Thymus (tissue), 11 donors: ENCODE measurements around the gene DUSP16. TPM values are rescaled to one million over a fixed set of nuclear protein-coding genes. Genes with fewer than 3 reads are reported as not detected.

Experiments
- DNase-seq, 9 donors: peaks; one replicate each; pipeline ENCODE4 v3.0.0-alpha.2; 2013; ENCODE audit warnings: low spot score in 9 of 9, low read depth in 6 of 9, missing footprints in 1 of 9
- H3K27ac ChIP-seq, 2 donors: one replicate each; pipeline ENCODE4 v1.5.1; 2013; ENCODE audit warnings: control low read depth in 1 of 2, low read depth in 1 of 2, low read length in 1 of 2, mild to moderate bottlenecking in 1 of 2, moderate library complexity in 1 of 2
- H3K27me3 ChIP-seq, 2 donors: one replicate each; pipeline ENCODE4 v1.5.1; 2013; ENCODE audit warnings: low read length in 1 of 2; ENCODE audit not compliant: control insufficient read depth in 2 of 2, insufficient read depth in 1 of 2
- H3K36me3 ChIP-seq, 2 donors: one replicate each; pipeline ENCODE4 v1.5.1; 2013; ENCODE audit warnings: low read length in 1 of 2, mild to moderate bottlenecking in 1 of 2, moderate library complexity in 1 of 2; ENCODE audit not compliant: control insufficient read depth in 2 of 2, insufficient read depth in 2 of 2
- H3K4me1 ChIP-seq, 2 donors: one replicate each; pipeline ENCODE4 v1.5.1; 2013; ENCODE audit warnings: low read length in 2 of 2; ENCODE audit not compliant: control insufficient read depth in 2 of 2, insufficient read depth in 2 of 2
- H3K4me3 ChIP-seq, 2 donors: one replicate each; pipeline ENCODE4 v1.5.1; 2013; ENCODE audit warnings: low read length in 2 of 2, control low read depth in 1 of 2, mild to moderate bottlenecking in 1 of 2
- H3K9me3 ChIP-seq, 2 donors: one replicate each; pipeline ENCODE4 v1.5.1; 2013; ENCODE audit warnings: low read length in 1 of 2, mild to moderate bottlenecking in 1 of 2; ENCODE audit not compliant: control insufficient read depth in 2 of 2, insufficient read depth in 1 of 2
- WGBS: extraction: QIAGEN DNeasy Blood & Tissue Kit; methylation state at CpG from one replicate; pipeline ENCODE4 v1.1.7; 2013; 5-methylcytosine and 5-hydroxymethylcytosine counted together
- polyA plus RNA-seq: library from polyadenylated mRNA; stranded (reverse); fragments of 200-250 nt; gene quantifications from one replicate; pipeline ENCODE4 v1.2.3, GENCODE V29; 2013
- total RNA-seq: library from RNA; stranded (reverse); fragments of 120-200 nt; gene quantifications from one replicate; pipeline ENCODE4 v1.2.4, GENCODE V29; 2013
- donor health status: healthy.

DUSP16 gene
- total and polyA plus RNA-seq, 2 donors: 18.2 to 19.1 TPM

- H3K9me3 ChIP-seq: peaks cover 0 to 9% of the 10 kb centered on the region in 2 donors
- peaks cover 3 to 8% of the 10 kb centered on the region in 2 donors for H3K36me3 ChIP-seq
- H3K4me3 ChIP-seq: peak overlapping the region; percentile 1 to 7
- WGBS: 19% methylated on average over 14 of the region's 14 CpGs
- H3K27me3 ChIP-seq: no peaks in the 10 kb centered on the region
- H3K27ac ChIP-seq: peak overlapping the region; percentile 77 to 99
- peaks cover 44 to 69% of the 10 kb centered on the region in 2 donors for H3K4me1 ChIP-seq
- DNase-seq: peak in 8 of 9 donors; percentile 50 to 89 (median 73)
These were observed 94.9 kb downstream of the DUSP16 start for GRCh38 chr12:12467688-12468261.

- Histone ChIP-seq H3K9me3 (peaks cover 0 to 9% of the 10 kb centered on the region in 2 donors), H3K36me3 (peaks cover 3 to 8% of the 10 kb centered on the region in 2 donors), H3K27me3 (no peaks in the 10 kb centered on the region), H3K27ac (peak overlapping the region; percentile 77 to 99), H3K4me1 (peaks cover 44 to 71% of the 10 kb centered on the region in 2 donors), H3K4me3 (peak overlapping the region; percentile 1 to 7)
- WGBS: 38% methylated on average over 6 of the region's 6 CpGs
- peak in 7 of 9 donors; percentile 55 to 91 (median 72) for DNase-seq
These were observed 95.4 kb downstream of the DUSP16 start for GRCh38 chr12:12467264-12467663.

- Histone ChIP-seq H3K27ac (peak overlapping the region; percentile 77 to 99), H3K36me3 (peaks cover 3 to 8% of the 10 kb centered on the region in 2 donors), H3K27me3 (no peaks in the 10 kb centered on the region), H3K4me1 (peaks cover 54 to 82% of the 10 kb centered on the region in 2 donors), H3K4me3 (peak overlapping the region in 1 of 2 donors; percentile 7), H3K9me3 (peaks cover 0 to 9% of the 10 kb centered on the region in 2 donors)
- WGBS: 27% methylated on average over 7 of the region's 7 CpGs
- DNase-seq: peak in 7 of 9 donors; percentile 63 to 90 (median 70)
These were observed 96.5 kb downstream of the DUSP16 start for GRCh38 chr12:12466157-12466556.

- Histone ChIP-seq H3K4me1 (peaks cover 59 to 82% of the 10 kb centered on the region in 2 donors), H3K27ac (peak overlapping the region; percentile 48 to 99), H3K27me3 (no peaks in the 10 kb centered on the region), H3K36me3 (peaks cover 0 to 6% of the 10 kb centered on the region in 2 donors), H3K9me3 (peaks cover 0 to 9% of the 10 kb centered on the region in 2 donors), H3K4me3 (no peak overlapping the region)
- WGBS: 91% methylated on average over 20 of the region's 20 CpGs
- no peak for DNase-seq
These were observed 97.1 kb downstream of the DUSP16 start for GRCh38 chr12:12465522-12465921.

GRCh38 chr12:12461923-12462315 is 100.7 kb downstream of the DUSP16 start:
- no peaks in the 10 kb centered on the region for H3K36me3 ChIP-seq
- no peak for DNase-seq
- H3K9me3 ChIP-seq: no peaks in the 10 kb centered on the region
- H3K4me3 ChIP-seq: no peak overlapping the region
- WGBS: 96% methylated on average over 5 of the region's 5 CpGs
- H3K27me3 ChIP-seq: no peaks in the 10 kb centered on the region
- H3K4me1 ChIP-seq: peaks cover 37 to 56% of the 10 kb centered on the region in 2 donors
- H3K27ac ChIP-seq: peak overlapping the region in 1 of 2 donors; percentile 92

- Histone ChIP-seq H3K4me3 (no peak overlapping the region), H3K36me3 (no peaks in the 10 kb centered on the region), H3K27me3 (no peaks in the 10 kb centered on the region), H3K27ac (peak overlapping the region; percentile 75 to 92), H3K9me3 (no peaks in the 10 kb centered on the region), H3K4me1 (peaks cover 30 to 49% of the 10 kb centered on the region in 2 donors)
- peak in 6 of 9 donors; percentile 46 to 87 (median 66) for DNase-seq
- 83% methylated on average over 8 of the region's 8 CpGs for WGBS
These were observed 101.4 kb downstream of the DUSP16 start for GRCh38 chr12:12460935-12461922.

- 90% methylated on average over 5 of the region's 5 CpGs for WGBS
- Histone ChIP-seq H3K4me3 (no peak overlapping the region), H3K27ac (no peak overlapping the region), H3K9me3 (no peaks in the 10 kb centered on the region), H3K4me1 (peaks cover 9 to 10% of the 10 kb centered on the region in 2 donors), H3K36me3 (no peaks in the 10 kb centered on the region), H3K27me3 (no peaks in the 10 kb centered on the region)
- no peak for DNase-seq
These were observed 106.0 kb downstream of the DUSP16 start for GRCh38 chr12:12456637-12457036.

GRCh38 chr12:12454315-12454714 is 108.3 kb downstream of the DUSP16 start:
- no peaks in the 10 kb centered on the region for H3K36me3 ChIP-seq
- no peaks in the 10 kb centered on the region for H3K9me3 ChIP-seq
- H3K4me1 ChIP-seq: no peaks in the 10 kb centered on the region
- H3K4me3 ChIP-seq: no peak overlapping the region
- no peaks in the 10 kb centered on the region for H3K27me3 ChIP-seq
- no peak for DNase-seq
- H3K27ac ChIP-seq: no peak overlapping the region

GRCh38 chr12:12453635-12454034 is 109.0 kb downstream of the DUSP16 start:
- Histone ChIP-seq H3K9me3 (no peaks in the 10 kb centered on the region), H3K27me3 (no peaks in the 10 kb centered on the region), H3K4me3 (no peak overlapping the region), H3K4me1 (no peaks in the 10 kb centered on the region), H3K36me3 (no peaks in the 10 kb centered on the region), H3K27ac (no peak overlapping the region)
- 98% methylated on average over 1 of the region's 1 CpG for WGBS
- no peak for DNase-seq
